ENCODE measurements around the gene MKNK2. TPM values are rescaled to one million over a fixed set of nuclear protein-coding genes. Genes with fewer than 3 reads are reported as not detected.

Gene MKNK2
- total RNA-seq, 2 donors from 2014 or later = 120 to 123 TPM

DNA sequence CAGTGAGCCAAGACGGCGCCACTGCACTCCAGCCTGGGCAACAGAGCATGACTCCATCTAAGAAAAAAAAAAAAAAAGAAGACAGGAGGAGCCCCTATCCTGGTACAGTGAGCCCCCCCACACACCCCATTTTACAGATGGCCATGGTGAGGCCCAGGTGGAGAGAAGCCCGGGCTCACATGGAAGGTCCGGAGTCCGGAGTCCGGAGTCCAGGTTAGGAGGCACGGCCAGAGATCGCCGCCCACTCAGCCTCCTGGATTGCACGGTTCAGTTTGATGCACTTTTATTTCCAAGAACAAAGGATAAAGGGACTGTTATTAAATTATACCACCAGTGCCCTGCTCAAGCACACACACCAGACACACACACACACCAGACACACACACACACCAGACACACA, 24.3 kb downstream of the MKNK2 start:
- no peak for DNase-seq
- Histone ChIP-seq H3K36me3 (ENCODE audit: control insufficient read depth, insufficient read depth, low read length) (no peaks in the 10 kb centered on the region), H3K4me3 (ENCODE audit: low read length) (no peak overlapping the region), H3K9ac (ENCODE audit: extremely low read depth, low read length, poor library complexity, severe bottlenecking) (no peak overlapping the region), H3K27me3 (ENCODE audit: control insufficient read depth, insufficient read depth, low read length, poor library complexity, severe bottlenecking) (no peaks in the 10 kb centered on the region), H3K4me1 (ENCODE audit: control insufficient read depth, insufficient read depth, low read length) (no peaks in the 10 kb centered on the region), H3K27ac (ENCODE audit: low read depth, low read length) (no peak overlapping the region), H3K9me3 (ENCODE audit: control insufficient read depth, low read length) (no peaks in the 10 kb centered on the region)
- Mint-ChIP-seq H3K9me3 (peaks cover 21% of the 10 kb centered on the region), H3K27me3 (ENCODE audit: insufficient read depth) (peaks cover 12% of the 10 kb centered on the region), H3K4me1 (peaks cover 3% of the 10 kb centered on the region), H3K36me3 (ENCODE audit: low read depth) (peaks cover 3% of the 10 kb centered on the region), H3K27ac (no peak overlapping the region), H3K4me3 (no peak overlapping the region)
- TF ChIP-seq, protein P1, sequence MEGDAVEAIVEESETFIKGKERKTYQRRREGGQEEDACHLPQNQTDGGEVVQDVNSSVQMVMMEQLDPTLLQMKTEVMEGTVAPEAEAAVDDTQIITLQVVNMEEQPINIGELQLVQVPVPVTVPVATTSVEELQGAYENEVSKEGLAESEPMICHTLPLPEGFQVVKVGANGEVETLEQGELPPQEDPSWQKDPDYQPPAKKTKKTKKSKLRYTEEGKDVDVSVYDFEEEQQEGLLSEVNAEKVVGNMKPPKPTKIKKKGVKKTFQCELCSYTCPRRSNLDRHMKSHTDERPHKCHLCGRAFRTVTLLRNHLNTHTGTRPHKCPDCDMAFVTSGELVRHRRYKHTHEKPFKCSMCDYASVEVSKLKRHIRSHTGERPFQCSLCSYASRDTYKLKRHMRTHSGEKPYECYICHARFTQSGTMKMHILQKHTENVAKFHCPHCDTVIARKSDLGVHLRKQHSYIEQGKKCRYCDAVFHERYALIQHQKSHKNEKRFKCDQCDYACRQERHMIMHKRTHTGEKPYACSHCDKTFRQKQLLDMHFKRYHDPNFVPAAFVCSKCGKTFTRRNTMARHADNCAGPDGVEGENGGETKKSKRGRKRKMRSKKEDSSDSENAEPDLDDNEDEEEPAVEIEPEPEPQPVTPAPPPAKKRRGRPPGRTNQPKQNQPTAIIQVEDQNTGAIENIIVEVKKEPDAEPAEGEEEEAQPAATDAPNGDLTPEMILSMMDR (conservative IDR thresholded peaks at IDR 0.05) = no peak
- 90 to 93% methylated on average over 9 to 10 of the region's 10 CpGs for WGBS, 2 experiments (ENCODE audit: insufficient coverage in 1 of 2, insufficient read length in 1 of 2)

DNA sequence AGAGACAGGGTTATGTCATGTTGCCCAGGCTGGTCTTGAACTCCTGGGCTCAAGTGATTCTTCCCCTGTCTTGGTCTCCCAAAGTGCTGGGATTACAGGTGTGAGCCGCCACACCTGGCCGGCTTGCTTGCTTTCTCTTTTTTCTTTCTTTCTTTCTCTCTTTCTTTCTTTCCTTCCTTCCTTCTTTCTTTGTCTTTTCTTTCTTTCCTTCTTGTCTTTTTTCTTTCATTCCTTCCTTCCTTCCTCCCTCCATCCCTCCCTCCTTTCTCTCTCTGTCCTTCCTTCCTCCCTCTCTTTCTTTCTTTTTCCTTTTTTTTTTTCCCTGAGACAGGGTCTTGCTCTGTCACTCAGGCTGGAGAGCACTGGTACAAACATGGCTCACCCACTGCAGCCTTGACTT, 28.8 kb downstream of the MKNK2 start:
- no peak overlapping the region for H3K27ac ChIP-seq (ENCODE audit: low read depth, low read length)
- Mint-ChIP-seq H3K4me3 (no peak overlapping the region), H3K4me1 (peaks cover 2% of the 10 kb centered on the region), H3K27me3 (ENCODE audit: insufficient read depth) (peaks cover 13% of the 10 kb centered on the region), H3K36me3 (ENCODE audit: low read depth) (peaks cover 3% of the 10 kb centered on the region), H3K9me3 (peaks cover 23% of the 10 kb centered on the region), H3K27ac (no peak overlapping the region)
- no peaks in the 10 kb centered on the region for H3K9me3 ChIP-seq (ENCODE audit: control insufficient read depth, low read length)
- no peaks in the 10 kb centered on the region for H3K27me3 ChIP-seq (ENCODE audit: control insufficient read depth, insufficient read depth, low read length, poor library complexity, severe bottlenecking)
- no peak overlapping the region for H3K4me3 ChIP-seq (ENCODE audit: low read length)
- H3K9ac ChIP-seq (ENCODE audit: extremely low read depth, low read length, poor library complexity, severe bottlenecking) = no peak overlapping the region
- H3K4me1 ChIP-seq (ENCODE audit: control insufficient read depth, insufficient read depth, low read length) = no peaks in the 10 kb centered on the region
- DNase-seq = no peak
- 95 to 97% methylated on average over 2 of the region's 2 CpGs for WGBS, 2 experiments (ENCODE audit: insufficient coverage in 1 of 2, insufficient read length in 1 of 2)
- TF ChIP-seq, protein P1 (conservative IDR thresholded peaks at IDR 0.05) = no peak
- H3K36me3 ChIP-seq (ENCODE audit: control insufficient read depth, insufficient read depth, low read length) = no peaks in the 10 kb centered on the region

DNA sequence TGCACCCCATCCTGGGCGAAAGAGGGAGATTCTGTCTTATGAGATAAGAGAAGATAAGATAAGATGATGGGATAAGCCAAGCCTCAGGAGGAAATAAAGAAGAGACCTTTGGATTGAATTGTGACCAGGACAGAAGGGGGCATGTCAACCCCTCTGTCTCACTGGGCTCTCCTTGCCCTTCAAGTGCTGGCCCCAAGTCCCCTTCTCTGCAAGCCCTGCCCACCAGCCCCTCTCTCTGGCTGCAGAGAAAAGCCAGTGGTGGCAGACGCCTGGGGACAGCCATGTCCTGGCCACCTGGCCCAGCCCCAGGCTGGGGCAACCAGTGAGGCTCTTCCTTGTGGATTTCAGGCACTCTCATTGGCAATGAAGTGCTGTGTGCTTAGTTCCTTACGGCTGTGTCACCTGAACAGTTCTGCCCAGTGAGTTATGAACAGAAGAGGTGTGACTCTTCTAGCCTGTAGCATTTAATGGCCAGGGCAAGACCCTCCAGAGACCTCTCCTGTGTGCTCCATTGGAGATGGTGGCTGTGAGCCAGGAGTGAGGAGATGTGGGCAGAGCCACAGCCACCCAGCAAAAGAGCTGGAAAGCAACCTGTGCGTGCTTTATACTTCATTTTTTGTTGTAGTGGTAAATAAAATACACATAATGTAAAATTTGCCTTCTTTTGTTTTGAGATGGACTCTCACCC, 29.4 kb downstream of the MKNK2 start:
- Mint-ChIP-seq H3K9me3 (peaks cover 23% of the 10 kb centered on the region), H3K4me3 (no peak overlapping the region), H3K27ac (no peak overlapping the region), H3K36me3 (ENCODE audit: low read depth) (peaks cover 3% of the 10 kb centered on the region), H3K27me3 (ENCODE audit: insufficient read depth) (peaks cover 13% of the 10 kb centered on the region), H3K4me1 (peaks cover 2% of the 10 kb centered on the region)
- no peak overlapping the region for H3K9ac ChIP-seq (ENCODE audit: extremely low read depth, low read length, poor library complexity, severe bottlenecking)
- no peaks in the 10 kb centered on the region for H3K27me3 ChIP-seq (ENCODE audit: control insufficient read depth, insufficient read depth, low read length, poor library complexity, severe bottlenecking)
- WGBS, 2 experiments (ENCODE audit: insufficient coverage in 1 of 2, insufficient read length in 1 of 2) = 76% methylated on average over 4 of the region's 4 CpGs; no CpG with 5 or more reads in 1 of the 2 experiments
- no peak overlapping the region for H3K27ac ChIP-seq (ENCODE audit: low read depth, low read length)
- H3K9me3 ChIP-seq (ENCODE audit: control insufficient read depth, low read length) = no peaks in the 10 kb centered on the region
- DNase-seq = peak; percentile 72
- H3K36me3 ChIP-seq (ENCODE audit: control insufficient read depth, insufficient read depth, low read length) = no peaks in the 10 kb centered on the region
- TF ChIP-seq, protein P1 (conservative IDR thresholded peaks at IDR 0.05) = no peak
- H3K4me3 ChIP-seq (ENCODE audit: low read length) = no peak overlapping the region
- no peaks in the 10 kb centered on the region for H3K4me1 ChIP-seq (ENCODE audit: control insufficient read depth, insufficient read depth, low read length)

Data from endodermal cell (in vitro differentiated cells).